HCEC 1CT (cell line): ENCODE results near the gene LRP1B.
A peak's percentile ranks its signal among the peaks of the same experiment; 100 is the strongest.
"Not testable (repeated sequence)": the region's sequence is repeated elsewhere in the genome, so short reads cannot be mapped to it uniquely, and the experiment has no call there.

Experiments used
- DNase-seq: peaks from one replicate; pipeline ENCODE4 v3.0.0-alpha.2; 2017

Gene LRP1B

DNA sequence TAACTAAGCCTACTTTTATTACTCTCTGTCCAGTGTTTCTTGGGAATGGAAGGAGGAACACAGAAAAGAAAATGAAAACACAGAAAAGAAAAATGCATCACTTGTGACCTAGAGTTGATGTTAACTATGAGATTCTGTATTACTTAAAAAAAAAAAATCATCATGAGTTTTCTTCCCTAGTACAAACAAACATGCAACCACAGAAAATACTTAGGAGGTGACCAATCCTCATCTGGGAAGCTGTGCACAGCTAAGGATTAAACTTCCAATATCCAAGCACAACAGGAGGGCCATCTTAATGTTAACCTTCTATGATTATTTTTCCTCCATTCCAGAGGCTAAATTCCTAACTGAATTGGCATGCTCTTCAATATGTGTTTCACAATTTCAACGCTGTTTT, 1140.4 kb downstream of the LRP1B start:
- peak; percentile 97 for DNase-seq

DNA sequence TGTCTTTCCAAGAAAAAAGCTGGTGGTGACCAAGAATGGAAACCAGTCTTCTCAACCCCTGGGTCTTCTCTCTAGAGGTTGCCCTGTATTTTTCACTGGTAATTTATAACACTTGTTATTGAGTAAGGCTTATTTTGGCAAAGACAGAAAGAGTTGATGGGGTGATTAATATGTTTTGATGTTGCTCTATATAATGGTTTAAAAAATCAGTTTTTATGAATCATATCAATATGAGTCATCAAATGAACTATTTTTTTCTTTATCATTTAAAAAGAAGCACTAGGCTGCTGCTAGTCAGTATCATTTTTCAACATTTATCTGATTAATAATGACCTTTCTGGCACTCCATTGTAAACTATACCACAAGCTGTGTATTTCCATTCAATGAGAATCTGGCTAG, 1142.2 kb downstream of the LRP1B start:
- peak; percentile 66 for DNase-seq

DNA sequence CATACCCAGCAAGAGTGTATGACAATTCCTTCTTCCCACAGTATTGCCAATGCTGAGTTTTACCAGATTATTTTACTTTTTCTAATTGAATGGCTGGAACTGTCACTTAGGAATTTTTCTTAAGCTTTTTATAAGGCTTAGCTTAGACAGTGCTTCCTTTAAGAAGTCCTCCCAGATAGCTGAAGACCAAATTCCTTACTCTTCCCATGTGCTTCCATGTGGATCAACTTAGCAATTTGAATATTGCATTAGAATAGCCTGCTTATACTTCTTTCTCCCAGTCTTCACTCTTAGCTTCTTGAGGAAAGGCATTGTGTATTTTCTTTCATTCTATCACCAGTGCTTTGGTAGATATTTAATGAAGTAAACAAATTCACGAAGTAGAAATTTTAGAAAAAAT, 1144.4 kb downstream of the LRP1B start:
- DNase-seq = no peak

DNA sequence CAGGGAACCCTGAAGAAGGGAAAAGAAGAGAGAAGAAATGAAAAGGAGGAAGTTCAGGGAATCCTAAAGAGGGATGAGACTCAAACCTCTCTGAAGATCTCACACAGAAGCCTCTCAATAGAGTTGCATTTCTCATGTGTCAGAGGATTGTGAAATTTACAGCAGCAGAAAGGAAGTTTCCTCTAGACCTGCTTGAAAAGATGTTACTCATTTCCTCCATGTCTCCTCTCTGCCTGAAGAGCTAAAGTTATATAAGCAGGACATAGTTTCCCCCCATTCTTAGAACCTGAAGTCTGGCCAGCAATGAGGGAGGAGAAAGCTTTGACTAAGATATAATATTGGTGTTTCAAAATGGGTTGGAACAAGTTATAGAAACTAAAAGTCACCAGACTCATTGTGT, 1155.6 kb downstream of the LRP1B start:
- DNase-seq = peak; percentile 75

DNA sequence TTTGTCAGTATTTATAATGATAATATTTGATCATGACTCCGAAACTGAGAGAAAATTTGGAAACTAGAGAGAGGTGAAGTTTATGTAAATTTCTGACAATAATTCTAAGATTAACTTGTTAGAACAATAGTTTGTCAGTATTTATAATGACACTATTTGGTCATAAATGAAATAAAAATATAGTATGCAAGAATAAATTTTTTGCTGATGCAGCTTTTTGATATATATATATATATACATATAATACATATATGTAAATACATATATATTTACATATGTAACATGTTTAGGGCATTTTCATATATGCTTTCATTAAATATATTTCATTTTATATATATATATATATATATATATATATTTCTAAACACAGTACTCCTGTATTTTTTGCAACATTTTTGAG, 1158.1 kb downstream of the LRP1B start:
- no peak for DNase-seq

DNA sequence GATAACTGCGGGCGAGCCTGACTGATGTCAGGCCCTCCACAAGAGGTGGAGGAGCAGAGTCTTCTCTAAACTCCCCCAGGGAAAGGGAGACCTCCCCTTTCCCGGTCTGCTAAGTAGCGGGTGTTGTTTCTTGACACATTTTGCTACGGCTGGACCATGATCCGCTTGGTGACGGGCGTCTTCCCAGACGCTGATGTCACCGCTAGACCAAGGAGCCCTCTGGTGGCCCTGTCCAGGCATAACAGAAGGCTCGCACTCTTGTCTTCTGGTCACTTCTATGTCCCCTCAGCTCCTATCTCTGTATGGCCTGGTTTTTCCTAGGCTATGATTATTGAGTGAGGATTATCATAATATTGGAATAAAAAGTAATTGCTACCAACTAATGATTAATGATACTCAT, 1166.5 kb downstream of the LRP1B start:
- not testable (repeated sequence) for DNase-seq

DNA sequence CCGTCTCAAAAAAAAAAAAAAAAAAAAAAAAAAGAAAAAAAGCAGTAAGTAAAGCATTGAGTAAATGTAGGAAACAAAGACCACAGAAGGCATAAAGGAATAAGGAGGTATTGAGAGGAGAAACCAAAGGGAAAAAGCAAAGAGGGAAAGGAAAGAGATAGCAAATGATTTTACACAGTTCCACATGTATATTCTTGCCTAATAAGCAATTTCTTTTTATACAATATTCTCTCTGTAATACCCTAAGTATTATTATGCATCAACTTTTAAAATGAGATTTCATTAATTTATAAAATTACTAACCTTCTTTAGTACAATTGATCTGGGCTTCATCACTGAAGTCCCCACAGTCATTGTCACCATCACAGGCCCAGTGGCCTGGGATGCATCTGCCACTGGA, 1180.9 kb downstream of the LRP1B start:
- no peak for DNase-seq

DNA sequence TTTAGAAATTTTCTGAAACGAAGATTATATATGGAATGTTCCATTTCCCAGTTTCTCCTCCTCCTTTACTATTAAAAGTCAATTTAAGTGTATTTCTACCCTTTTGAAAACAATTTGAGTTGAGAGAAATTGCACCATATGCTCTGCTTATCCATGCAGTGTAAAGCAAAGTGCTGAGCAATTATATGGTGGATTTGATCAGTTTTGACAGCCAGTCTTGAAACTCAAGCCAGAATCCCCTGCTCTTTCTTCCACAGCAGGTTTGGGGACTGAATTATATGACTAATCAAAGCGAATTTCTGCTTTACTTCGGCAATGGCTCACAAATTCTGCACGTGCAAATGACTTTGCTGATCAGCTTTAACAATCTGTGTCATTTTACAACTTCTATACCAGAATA, 1183.6 kb downstream of the LRP1B start:
- no peak for DNase-seq

DNA sequence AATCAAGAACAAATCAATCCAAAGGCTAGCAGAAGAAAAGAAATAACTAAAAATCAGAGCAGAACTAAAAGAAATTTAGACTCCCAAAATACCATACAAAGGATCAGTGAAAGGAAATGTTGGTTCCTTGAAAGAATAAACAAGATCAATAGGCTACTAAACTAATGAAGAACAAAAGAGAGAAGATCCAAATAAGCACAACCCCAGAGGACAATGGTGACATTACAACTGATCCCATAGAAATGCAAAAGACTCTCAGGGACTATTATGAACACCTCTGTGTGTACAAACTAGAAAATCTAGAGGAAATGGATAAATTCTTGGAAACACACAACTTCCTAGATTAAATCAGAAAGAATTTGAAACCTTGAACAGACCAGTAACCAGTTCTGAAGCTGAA, 1186.9 kb downstream of the LRP1B start:
- no peak for DNase-seq

DNA sequence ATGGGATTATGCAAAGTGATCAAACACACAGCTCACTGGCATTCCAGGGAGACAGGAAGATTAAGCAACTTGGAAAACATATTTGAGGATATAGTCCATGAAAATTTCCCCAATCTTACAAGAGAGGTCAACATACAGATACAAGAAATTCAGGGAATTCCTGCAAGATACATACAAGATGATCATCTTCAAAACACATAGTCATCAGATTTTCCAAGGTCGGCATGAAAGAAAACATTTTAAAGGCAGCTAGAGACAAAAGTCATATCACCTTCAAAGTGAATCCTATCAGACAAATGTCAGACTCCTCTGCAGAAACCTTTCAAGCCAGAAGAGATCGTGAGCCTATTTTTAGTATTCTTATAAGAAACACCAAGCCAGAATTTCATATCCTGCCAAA, 1188.5 kb downstream of the LRP1B start:
- no peak for DNase-seq

DNA sequence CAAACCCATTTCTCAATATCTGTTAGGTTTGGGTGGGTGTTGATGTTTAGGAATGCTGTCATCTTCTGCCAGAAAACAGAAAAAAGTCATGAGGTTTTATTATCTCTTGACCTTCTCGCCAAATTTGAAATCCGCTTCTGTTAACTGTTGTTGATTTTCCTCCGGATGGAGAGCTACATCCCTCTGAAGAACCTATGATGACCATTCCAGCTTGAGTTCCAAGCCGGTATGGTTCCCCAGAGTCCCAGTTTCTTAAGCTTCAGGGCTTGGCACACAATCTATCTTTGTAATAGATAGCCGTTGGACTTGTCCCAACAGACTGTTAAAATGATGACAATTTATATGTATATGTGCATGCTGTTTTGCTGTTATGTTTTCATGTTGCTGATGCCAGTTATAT, 1201.0 kb downstream of the LRP1B start:
- DNase-seq = no peak

DNA sequence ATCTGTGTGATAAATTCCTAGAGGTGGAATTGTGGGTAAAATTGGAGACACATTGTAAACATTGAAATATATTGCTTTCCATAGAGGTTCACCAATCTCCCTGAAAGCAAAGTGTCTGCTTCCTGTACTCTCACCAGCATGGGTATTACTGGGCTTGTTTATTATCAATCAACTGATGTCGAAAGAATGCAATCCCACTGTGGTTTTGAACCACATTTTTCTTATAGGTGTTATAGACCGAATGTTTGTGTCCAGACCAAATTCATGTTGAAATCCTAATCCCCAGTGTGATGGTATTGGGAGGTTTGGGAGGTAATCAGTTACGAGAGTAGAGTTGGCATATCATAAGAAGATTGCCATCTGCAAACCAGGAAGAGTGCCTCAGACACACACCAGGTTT, 1212.4 kb downstream of the LRP1B start:
- peak; percentile 30 for DNase-seq

DNA sequence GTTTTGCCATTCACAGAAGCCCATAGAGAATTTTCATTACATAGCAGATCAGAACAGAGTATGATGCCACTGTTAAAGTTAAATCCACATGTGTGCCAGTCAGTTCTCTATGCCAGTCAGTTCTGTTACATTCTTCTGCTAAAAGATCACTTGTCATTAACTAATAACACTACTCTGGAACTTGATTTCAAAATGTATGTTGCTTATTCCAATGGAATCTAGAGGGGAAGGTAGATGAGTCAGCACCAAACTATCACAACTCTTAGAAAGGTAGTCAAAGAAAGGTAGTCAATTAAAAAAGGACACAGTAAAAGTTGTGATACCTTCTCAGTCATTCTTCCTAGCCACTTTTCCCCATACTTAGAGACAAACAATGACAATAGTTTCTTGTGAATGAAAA, 1214.4 kb downstream of the LRP1B start:
- no peak for DNase-seq

DNA sequence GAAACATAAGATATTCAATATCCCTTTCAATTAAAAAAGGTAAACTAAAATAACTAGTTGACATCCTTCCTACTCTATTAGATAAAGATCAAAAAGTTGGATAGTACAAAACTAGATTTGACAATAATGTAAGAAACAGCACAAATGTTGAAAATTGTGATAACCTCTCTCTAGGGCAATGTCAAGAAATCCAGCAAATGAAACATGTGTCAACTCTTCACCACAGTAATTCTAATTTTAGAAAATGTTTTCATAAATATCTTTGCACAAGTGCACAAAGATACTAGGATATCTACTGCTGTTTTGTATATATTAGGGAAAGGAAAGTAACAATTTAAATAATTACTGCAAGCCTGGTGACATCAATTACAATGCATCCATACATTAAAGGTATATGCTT, 1220.1 kb downstream of the LRP1B start:
- DNase-seq = no peak

DNA sequence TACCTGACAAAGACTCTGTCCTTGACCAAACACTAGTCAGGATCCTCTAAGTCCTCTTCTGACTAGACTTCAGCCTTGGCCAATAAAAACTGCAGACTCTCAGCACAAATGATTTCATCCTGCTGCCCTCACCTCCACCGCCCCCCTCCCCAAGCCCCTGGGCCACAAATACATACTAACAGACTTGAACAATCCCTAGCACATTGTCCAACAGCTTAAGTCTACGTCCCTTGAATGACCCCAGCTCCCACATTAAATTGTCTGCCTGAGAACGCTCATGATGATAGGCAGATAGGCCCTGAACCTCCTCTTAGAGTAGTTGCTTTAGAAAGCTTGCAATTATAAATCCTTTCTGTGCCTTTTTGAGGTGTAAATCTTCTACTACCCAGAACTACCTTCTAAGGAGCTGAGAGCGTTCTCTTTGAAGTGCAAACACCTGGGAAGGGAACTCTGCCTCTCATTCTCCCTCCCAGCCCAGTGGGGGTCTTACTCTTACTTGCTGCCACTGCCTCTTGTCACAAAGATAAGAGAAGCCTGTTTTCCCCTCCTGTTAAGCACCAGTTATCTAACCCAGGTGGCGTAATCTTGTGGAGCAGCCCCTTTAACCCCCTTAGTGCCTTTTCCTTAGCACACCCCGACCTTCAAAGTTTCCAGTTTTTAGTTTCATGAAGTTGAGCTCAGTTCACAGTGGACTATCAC, 1225.6 kb downstream of the LRP1B start:
- DNase-seq = no peak

DNA sequence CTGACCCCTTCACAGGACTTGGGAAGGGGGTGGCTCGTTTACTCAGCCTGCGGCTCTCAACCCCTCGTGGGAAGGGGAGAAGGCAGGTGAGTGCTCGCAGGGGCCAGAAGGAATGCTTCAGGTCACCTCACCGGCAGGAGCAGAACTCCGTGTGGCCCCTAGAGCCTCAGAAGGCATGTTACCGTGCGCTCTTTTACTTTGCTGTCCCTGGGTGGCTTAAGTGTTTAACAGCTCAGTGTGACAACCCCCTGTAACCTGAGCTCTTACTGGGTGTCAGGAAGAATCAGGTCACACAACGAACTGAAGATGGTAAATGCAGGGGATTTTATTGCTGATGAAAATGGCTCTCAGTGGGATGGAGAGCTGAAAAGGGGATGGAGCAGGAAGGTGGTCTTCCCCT, 1235.4 kb downstream of the LRP1B start:
- DNase-seq = no peak

DNA sequence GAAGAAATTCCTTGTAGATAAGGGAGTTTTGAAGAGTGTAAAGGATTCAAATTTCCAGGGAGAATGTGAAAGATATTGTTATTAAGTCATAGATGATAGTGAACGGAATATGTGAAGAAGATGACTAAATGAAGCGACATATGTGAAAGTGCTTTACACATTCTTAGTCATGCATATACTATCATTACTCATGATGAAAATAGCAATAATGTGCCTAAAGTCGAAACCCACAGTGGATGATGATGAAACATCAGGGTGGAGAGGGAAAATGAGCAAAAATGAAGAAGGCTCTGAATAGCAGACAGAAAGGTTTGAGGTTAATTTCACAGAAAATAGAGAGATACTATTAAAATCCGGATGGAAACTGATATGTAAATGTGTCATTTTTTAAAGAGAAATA, 1237.1 kb downstream of the LRP1B start:
- peak; percentile 94 for DNase-seq

DNA sequence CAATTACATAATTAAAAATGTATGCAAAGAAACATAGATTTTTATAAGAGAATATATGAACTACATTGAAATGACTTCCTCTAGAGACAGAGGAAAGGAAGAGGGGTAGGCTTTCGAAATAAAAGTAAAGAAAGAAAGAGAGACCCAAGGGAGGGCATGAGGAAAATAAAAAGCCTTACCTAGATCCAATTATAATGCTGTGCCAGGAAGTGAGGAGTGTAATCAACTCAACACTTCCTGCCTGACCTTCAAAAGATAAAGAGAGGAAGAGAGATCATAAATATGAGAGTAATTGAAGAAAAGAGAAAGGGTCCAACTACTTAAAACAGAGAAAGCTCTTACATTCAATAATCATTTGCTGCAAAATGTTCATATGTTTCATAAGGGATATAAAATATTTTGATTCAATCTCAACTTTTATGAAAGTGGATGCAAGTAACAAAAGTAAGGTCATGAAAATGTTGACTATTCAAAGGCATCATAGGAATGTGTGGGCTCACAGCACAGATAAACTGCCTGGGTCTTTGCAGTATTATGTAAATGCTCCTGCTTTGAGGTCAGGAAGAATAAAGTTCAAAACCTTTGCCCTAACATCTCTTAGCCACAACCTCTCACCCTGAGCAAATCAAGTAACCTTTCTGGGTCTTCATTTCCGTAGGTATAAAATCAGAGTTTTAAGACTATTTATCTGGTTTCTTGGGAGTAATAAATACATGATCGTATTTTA, 1237.7 kb downstream of the LRP1B start:
- peak; percentile 26 for DNase-seq

DNA sequence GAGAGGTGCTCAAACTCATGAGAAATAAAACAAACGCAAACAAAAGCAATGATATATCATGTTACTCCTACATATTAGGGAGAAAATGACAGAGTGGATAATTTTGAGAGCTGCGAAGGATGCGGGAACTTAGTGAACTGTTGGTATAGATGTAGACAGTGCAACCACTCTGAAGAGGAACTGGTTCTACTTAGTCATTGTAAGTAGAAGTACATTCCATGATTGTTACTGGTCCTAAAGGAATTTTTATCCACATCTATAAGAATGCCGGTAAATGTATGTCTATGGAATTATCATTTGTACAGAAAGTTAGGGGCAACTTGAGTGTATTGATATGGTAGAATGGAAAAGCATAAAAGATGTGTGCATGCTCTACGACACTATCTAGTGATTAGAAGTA, 1238.4 kb downstream of the LRP1B start:
- DNase-seq = peak; percentile 49

DNA sequence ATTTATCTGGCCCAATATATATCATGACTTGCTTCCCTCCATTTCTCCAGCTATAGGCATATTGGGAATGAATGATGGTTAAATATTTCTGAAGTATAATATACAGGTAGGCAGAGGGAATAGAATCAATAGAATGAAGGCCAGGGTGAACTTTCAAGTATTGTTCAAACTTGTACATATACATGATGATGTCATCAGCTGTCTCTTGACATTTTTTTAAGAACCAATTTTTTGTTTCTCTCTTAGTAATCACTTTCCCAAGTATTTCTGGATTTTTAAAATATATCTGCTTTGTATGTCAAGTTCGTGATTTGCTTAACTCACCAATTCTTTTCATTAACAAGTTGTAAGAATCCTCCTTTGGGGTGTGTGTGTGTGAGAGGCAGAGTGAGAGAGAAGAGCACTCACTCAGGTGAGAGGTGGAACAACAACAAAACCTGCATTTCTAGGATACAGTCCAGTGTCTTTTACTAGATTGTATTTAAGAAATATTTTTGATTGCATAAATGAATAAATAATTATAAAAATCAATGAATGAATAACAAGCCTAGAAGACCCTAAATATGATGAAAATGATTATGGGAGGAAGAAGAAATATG, 1239.1 kb downstream of the LRP1B start:
- no peak for DNase-seq

DNA sequence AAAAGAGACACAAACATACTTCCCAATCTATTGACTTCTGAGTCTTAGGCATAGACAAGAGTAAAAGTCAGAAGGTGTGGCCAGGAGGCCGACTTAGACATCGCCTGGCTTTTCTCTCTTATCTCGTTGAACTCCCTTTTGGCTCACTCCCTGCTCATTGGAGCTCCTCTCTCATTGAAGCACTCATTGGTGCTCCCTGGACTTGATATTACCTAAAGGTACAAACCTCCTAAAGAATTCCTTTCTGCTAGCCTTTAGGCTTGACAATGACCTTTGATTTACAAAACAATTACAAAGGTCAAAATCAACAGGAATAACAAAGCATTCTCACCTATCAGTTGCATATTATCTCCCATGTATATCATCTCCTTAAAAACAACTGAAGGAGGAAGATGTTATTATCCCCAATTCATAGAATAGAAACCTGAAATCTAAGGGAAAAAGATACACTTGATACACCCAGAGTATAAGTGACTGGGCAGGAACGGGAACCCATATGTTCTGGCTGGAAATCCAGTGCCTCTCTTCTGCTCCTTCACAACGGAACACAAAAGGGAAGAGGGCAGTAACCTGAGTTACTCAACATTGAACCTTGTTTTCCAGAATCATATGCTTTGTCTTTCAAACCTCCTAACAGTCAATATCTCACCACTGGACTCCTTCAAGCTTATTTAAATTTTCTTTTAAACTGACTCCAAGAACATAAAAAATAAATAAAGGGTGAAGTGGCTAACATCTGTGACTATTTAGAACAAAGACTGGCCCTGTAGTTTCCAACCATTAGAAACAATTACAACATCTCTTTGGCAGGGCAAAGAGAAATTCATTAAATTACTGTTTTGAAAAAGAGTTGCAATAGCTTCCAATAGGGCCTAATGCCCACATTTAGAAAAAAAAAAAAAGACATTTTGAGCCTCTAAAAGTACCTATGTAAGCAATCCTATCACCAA, 1247.9 kb downstream of the LRP1B start:
- no peak for DNase-seq

DNA sequence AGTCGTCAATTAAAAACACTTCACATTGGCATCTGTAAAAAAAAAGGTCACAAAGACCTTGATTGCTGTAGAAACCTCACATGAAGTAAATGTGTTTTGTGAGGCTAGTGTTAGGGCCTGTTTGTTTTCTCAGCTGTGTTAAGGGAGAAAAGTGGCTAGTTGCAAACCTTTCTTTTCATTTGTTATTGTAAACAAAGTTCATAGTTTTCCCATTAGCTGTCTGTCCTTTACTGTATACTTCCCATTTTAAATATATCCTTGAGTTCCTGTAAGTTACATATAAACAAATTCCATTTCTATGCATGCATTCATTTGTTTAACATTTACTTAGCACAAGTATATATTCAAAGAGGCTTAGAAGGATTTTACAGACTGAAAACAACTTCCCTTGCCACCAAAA, 1250.2 kb downstream of the LRP1B start:
- peak; percentile 82 for DNase-seq

DNA sequence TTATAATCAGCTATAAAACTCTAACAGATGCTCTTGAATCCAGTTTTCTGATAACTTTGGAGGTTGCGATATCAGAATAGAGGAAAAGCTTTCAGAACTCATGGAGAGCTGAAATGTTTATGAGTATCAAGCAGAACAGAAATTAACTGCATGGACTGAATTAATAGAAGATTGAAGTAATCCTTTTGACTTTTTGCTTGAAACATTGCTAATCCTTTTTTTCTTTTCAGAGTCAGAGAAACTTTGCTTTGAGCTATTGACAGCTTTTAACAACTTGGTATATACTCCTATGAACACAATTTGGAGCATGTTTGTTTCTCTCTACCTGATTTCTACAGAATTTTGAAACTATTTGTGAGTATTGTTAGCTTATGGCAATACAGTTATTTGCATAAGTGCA, 1254.8 kb downstream of the LRP1B start:
- no peak for DNase-seq
